AG04449 (cell line): ENCODE data around the gene SMIM31.
A peak's percentile ranks its signal among the peaks of the same experiment; 100 is the strongest.

Source experiments
- CTCF ChIA-PET: fragments of 350-600 bp; formaldehyde crosslinking; extraction: SDS; loops from one replicate; lab custom pipeline; 2021; ENCODE audit warnings: antibody characterized with exemption; lab: Yijun Ruan, JAX
- POLR2A ChIA-PET: fragments of 400-600, 350-600 bp; formaldehyde crosslinking; extraction: SDS; loops from one replicate; lab custom pipeline; 2020; ENCODE audit warnings: antibody characterized with exemption, inconsistent platforms; lab: Yijun Ruan, JAX
- DNase-seq: peaks from one replicate; pipeline ENCODE4 v3.0.0-alpha.2; 2010; ENCODE audit warnings: low read depth, low spot score
- H3K4me3 ChIP-seq: 2 replicates; pipeline ENCODE4 v1.5.1; 2011; ENCODE audit warnings: low read depth, mild to moderate bottlenecking, control low read depth, low read length
- CTCF ChIP-seq: IDR thresholded peaks from one replicate; pipeline ENCODE4 v1.5.1; 2011; ENCODE audit warnings: mild to moderate bottlenecking, moderate library complexity, low read length, control low read depth, inconsistent platforms; ENCODE audit not compliant: insufficient read depth; ENCODE audit errors: missing control alignments

The SMIM31 gene

DNA sequence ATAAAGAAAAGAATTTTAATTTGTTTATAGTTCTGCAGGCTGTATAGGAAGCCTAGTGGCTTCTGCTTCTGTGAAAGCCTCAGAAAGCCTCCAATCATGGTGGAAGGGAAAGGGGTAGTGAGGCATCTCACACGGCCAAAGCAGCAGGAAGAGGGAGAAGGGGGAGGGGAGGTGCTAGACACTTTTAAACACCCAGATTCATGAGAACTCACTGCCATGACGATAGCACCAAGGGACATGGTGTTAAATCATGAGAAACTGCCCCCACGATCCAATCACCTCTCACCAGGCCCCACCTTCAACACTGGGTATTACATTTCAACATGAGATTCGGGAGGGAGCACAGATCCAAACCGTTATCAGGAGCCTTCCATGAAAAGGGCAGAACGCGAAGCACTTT is 18.1 kb downstream of the SMIM31 start:
- no peak overlapping the region for H3K4me3 ChIP-seq
- DNase-seq: no peak
- ChIA-PET POLR2A (no interaction called here), CTCF (no interaction called here)
- no peak for TF ChIP-seq CTCF

DNA sequence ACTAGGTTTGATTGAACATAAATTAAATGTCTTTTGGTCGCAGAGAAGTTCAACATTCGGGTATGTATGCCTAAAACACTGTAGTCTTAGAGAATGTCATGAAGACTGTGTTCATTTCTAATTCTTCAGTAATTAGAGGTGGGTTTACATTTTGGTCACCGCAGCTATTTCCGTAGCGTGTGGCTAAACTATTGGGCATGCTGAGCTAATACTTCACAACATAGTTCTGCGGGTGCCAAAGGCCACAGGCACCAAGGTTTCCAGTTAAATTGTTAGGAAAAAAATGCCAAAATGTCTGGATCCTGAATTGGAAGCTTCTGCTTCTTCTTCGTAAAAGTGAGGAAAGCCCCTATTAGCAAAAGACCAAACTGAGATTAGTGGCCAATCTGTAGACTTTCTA is 25.1 kb downstream of the SMIM31 start:
- no peak overlapping the region for H3K4me3 ChIP-seq
- no peak for TF ChIP-seq CTCF
- CTCF ChIA-PET: interaction anchor here (1.2 to 3.4 kb wide), 3 partner anchors 10 to 318 kb away, joined by 3 to 33 read pairs (median 17); no protein-coding TSS in a partner anchor
- no peak for DNase-seq
- POLR2A ChIA-PET: no interaction called here

GRCh38 chr4:164779811-164780216 is 25.9 kb downstream of the SMIM31 start:
- CTCF ChIA-PET: interaction anchor here (0.6 to 3.4 kb wide), 8 partner anchors 10 to 318 kb away, joined by 3 to 33 read pairs (median 4); no protein-coding TSS in a partner anchor
- peak; percentile 63 for TF ChIP-seq CTCF
- H3K4me3 ChIP-seq: no peak overlapping the region
- DNase-seq: no peak
- POLR2A ChIA-PET: no interaction called here

GRCh38 chr4:164780839-164781238 is 26.9 kb downstream of the SMIM31 start:
- ChIA-PET CTCF (interaction anchor here (1.1 to 3.4 kb wide), 6 partner anchors 9 to 319 kb away, joined by 3 to 33 read pairs (median 4); no protein-coding TSS in a partner anchor), POLR2A (no interaction called here)
- TF ChIP-seq CTCF: no peak
- no peak overlapping the region for H3K4me3 ChIP-seq
- DNase-seq: no peak

GRCh38 chr4:164783976-164784375 is 30.0 kb downstream of the SMIM31 start:
- no peak for DNase-seq
- CTCF ChIA-PET: no interaction called here
- POLR2A ChIA-PET: no interaction called here
- no peak overlapping the region for H3K4me3 ChIP-seq
- no peak for TF ChIP-seq CTCF

GRCh38 chr4:164789047-164789446 is 35.1 kb downstream of the SMIM31 start:
- no peak for TF ChIP-seq CTCF
- no peak overlapping the region for H3K4me3 ChIP-seq
- POLR2A ChIA-PET: no interaction called here
- DNase-seq: no peak
- CTCF ChIA-PET: interaction anchor here (1.3 to 2.5 kb wide), 2 partner anchors 9 to 20 kb away, joined by 3 to 8 read pairs; no protein-coding TSS in a partner anchor
